ENCODE measurements around the gene F2.

DNA sequence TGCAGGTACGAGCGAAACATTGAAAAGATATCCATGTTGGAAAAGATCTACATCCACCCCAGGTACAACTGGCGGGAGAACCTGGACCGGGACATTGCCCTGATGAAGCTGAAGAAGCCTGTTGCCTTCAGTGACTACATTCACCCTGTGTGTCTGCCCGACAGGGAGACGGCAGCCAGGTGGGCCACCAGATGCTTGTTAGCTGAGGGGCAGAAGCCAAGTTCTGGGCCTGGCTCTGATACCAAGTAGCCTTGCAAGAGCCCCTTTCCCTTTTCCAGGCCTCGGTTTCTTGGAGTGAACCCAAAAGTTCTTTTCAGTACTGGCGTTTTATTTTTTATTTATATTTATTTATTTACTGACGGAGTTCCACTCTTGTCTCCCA is 9.6 kb downstream of the F2 start:
- no peak for TF ChIP-seq EZH2 (IDR thresholded peaks at IDR 0.05; ENCODE audit: low read length, missing control alignments)
- TF ChIP-seq CTCF (conservative IDR thresholded peaks at IDR 0.05 in 1 of 2, IDR thresholded peaks at IDR 0.05 in 1 of 2; ENCODE audit: low read depth in 1 of 2, low read length in 2 of 2): no peak

Measured in fibroblast of lung (primary cell).